Activated CD8-positive, alpha-beta memory T cell treated with anti-CD3 and anti-CD28 coated beads for 1 hour (primary cell): ENCODE data around the gene NASP.

Experiments
- DNase-seq, 2 donors: peaks; one replicate each; pipeline ENCODE4 v3.0.0-alpha.2; 2020; ENCODE audit warnings: low read depth in 1 of 2; ENCODE audit errors: extremely low read depth in 1 of 2

The NASP gene, protein sequence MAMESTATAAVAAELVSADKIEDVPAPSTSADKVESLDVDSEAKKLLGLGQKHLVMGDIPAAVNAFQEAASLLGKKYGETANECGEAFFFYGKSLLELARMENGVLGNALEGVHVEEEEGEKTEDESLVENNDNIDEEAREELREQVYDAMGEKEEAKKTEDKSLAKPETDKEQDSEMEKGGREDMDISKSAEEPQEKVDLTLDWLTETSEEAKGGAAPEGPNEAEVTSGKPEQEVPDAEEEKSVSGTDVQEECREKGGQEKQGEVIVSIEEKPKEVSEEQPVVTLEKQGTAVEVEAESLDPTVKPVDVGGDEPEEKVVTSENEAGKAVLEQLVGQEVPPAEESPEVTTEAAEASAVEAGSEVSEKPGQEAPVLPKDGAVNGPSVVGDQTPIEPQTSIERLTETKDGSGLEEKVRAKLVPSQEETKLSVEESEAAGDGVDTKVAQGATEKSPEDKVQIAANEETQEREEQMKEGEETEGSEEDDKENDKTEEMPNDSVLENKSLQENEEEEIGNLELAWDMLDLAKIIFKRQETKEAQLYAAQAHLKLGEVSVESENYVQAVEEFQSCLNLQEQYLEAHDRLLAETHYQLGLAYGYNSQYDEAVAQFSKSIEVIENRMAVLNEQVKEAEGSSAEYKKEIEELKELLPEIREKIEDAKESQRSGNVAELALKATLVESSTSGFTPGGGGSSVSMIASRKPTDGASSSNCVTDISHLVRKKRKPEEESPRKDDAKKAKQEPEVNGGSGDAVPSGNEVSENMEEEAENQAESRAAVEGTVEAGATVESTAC

GRCh38 chr1:45583666-45584350 is at the start of gene NASP:
Gene NASP (plus strand): TSS chr1:45584041. CDS start chr1:45584147, 106 bp downstream.
- DNase-seq: peak; percentile 75 to 84

- no peak for DNase-seq
Measured at GRCh38 chr1:45535988-45536766, 47.7 kb upstream of the NASP start.

- DNase-seq: no peak
Measured at GRCh38 chr1:45536886-45537285, 47.0 kb upstream of the NASP start.

DNA sequence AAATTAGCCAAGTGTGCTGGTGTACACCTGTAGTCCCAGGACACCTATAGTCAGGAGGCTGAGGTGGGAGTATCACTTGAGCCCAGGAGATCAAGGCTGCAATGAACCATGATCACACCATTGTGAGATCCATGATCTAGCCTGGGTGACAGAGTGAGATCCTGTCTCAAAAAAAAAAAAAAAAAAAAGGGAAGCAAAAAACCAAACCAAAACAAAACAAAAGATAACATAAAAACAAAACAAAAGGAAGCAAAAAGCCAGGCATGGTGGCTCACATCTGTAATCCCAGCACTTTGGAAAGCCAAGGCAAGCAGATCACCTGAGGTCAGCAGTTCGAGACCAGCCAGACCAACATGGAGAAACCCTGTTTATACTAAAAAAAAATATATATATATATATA is 42.6 kb upstream of the NASP start:
- no peak for DNase-seq

GRCh38 chr1:45542591-45542990 is 41.2 kb upstream of the NASP start:
- no peak for DNase-seq

DNA sequence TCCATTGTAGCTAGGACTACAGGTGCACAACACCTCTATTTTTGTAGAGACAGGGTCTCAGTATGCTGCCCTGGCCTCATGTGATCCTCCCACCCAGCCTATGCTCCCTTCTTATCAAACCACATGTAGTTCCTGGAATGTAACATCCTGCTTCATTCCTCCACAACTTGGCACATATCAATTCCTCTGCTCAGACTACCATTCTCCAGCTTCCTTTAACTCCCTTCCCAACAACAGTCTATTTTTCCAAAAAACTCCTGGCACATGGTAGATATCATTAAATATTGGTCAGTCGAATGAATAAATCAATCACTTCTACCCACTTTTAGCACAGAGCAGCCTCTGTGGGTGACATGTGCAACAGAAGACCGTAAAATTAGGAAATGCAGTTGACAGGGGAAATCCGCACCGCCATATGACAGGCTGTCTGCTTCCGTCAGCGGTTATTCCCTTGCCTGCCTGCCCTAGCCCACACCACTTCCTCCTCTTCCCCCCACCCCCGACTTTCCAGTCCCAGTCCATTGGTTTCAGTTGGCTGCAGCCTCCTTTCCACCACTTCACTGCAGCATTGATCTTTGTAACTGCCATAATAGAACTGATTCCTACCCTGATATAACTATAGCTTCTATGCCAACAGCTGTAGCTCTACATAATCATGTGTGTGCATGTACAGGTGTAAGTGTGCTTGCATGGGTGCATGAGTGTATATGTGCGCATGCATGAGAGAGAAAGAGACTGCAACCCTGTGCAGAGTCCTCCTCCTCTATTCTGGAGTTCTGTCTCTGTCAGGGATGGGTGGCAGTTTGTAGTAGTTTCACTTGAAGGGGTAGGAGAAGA is 40.0 kb upstream of the NASP start:
- peak; percentile 45 to 49 for DNase-seq

- DNase-seq: no peak
Measured at GRCh38 chr1:45544530-45544929, 39.3 kb upstream of the NASP start.

GRCh38 chr1:45545019-45545493 is 38.8 kb upstream of the NASP start:
- no peak for DNase-seq

GRCh38 chr1:45545553-45546310 is 38.1 kb upstream of the NASP start:
- no peak for DNase-seq

DNA sequence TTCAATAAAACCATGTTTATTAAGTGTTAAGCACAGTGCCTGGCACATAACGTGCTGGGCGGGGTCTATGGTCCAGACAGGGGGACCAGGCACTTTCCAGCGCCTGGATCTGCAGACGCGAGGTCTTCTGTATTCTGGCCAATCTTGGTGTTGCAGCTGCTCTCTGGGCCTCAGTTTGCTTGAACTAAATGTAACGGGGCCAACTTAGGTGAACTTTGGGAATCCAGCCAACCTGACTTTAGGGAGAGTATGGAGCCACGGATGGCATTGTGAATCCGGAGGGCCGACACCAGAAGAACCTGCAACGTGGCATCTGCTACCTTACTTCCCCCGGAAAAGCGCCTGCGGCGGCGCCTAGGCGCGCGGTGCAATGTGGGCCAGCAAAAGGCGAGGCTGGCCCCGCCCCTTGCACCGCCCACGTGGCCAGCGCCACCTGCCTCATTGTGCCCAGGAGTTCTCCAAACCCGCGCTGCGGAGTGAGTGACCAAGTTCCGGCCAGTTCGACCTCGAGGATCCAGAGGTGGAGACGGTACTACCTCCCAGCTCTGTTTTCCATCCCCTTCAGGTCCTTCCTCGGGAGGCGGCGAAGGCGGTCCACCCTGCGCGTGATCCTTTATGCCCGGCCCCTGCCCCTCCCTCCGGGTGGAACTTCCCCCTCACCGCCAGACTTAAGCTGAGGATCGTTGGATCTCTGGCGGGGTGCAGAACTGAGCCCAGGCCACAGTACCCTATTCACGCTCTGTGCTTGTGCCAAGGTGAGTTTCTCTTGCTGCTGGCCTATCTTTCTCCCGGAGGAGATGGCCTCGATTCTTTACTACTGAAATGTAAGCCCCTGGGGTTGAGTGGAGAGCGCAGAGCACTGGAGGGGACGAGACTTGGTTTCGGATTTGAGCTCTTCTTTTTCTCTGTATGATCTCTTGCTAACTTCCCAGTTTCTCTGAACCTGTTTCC is 33.2 kb upstream of the NASP start, which contains the start of gene AKR1A1:
Gene AKR1A1, plus strand, starts transcription at position 426 of the 951 bp plus-strand sequence. CDS start 10,969 bp downstream, outside the sequence.
- DNase-seq: peak; percentile 55 to 80

DNA sequence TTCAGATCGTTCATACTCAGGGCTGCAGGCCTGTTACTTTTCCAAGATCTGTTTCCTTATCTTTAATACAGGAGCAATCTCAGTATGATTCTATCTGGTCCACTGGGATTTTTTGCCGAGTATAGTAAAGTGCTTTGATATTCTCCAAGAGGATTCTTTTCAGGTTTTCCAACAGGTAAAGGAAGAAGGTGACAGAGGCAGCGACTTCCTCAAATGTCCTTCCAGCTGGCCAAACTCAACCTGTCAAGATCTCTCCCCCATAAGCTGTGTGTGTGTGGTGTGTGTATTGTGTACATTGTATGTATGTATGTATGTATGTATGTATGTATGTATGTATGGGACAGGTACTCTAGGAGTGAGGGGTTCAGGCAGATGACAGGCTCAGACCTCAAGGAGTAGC is 32.2 kb upstream of the NASP start:
- DNase-seq: no peak

DNA sequence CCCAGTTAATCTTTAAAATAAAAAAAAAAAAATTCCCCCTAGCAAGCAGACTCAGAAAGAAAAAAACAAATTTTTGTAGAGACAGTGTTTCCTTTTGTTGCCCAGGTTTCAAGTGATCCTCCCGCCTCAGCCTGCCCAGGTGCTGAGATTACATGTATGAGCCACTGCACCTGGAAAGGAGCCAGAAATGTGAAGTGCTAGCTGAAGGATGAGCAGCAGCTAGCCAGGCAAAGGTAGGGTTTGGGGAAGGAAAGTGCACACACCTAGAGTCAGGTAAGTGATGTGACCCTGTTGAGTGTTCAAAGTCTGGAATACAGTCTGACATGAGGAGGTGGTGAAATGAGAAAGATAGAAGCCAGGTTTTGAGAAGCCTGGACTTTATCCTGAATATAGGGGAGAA is 31.5 kb upstream of the NASP start:
- DNase-seq: no peak

GRCh38 chr1:45554198-45554597 is 29.6 kb upstream of the NASP start:
- no peak for DNase-seq

- DNase-seq: no peak
Measured at GRCh38 chr1:45557422-45557944, 26.4 kb upstream of the NASP start.

GRCh38 chr1:45563843-45564242 is 20.0 kb upstream of the NASP start:
- DNase-seq: no peak

- no peak for DNase-seq
Measured at GRCh38 chr1:45566722-45567121, 17.1 kb upstream of the NASP start.

- DNase-seq: no peak
Measured at GRCh38 chr1:45567911-45568310, 15.9 kb upstream of the NASP start.
